GM12892 (cell line): ENCODE measurements around the gene MYL6B. TPM values are rescaled to one million over a fixed set of nuclear protein-coding genes. Genes with fewer than 3 reads are reported as not detected.
A peak's percentile ranks its signal among the peaks of the same experiment; 100 is the strongest.

Experiments
- DNase-seq: peaks from one replicate; pipeline ENCODE4 v3.0.0; 2011; ENCODE audit not compliant: insufficient read length
- FAIRE-seq: peaks from 2 replicates; lab custom pipeline; 2011; peaks lifted over from hg19 to GRCh38; lab: Jason Lieb, UNC
- POLR2A ChIP-seq: IDR thresholded peaks from 2 replicates; pipeline ENCODE4 v1.6.1; 2011; ENCODE audit warnings: low read depth, low read length, control low read depth
- POLR2AphosphoS5 ChIP-seq: IDR thresholded peaks from 2 replicates; pipeline ENCODE4 v1.6.1; 2011; ENCODE audit warnings: low read depth, low read length, control low read depth
- TAF1 ChIP-seq: IDR thresholded peaks from 2 replicates; pipeline ENCODE4 v1.6.1; 2011; ENCODE audit warnings: low read depth, mild to moderate bottlenecking, control low read depth, low read length, borderline replicate concordance
- polyA plus RNA-seq: library from polyadenylated mRNA; unstranded; fragments of >200 nt; gene quantifications from one replicate; pipeline ENCODE4 v1.2.1, GENCODE V29; 2012; ENCODE audit warnings: missing spikeins, inconsistent platforms; ENCODE audit not compliant: missing spikeins

The MYL6B gene
- polyA plus RNA-seq = 105 TPM

GRCh38 chr12:56152132-56152755 is at the start of gene MYL6B:
Gene MYL6B, plus strand, starts transcription at chr12:56152587. Its CDS starts 1,332 bp downstream, at chr12:56153919.
- TF ChIP-seq TAF1 (peak; percentile 37; the same call in 1 of the 2 replicates), POLR2A (peak; percentile 72), POLR2AphosphoS5 (no peak)
- DNase-seq (peak; percentile 93), FAIRE-seq (peak; percentile 87)

- DNase-seq = no peak
- no peak for FAIRE-seq
- no peak for TF ChIP-seq POLR2A
- no peak for TF ChIP-seq TAF1
- no peak for TF ChIP-seq POLR2AphosphoS5
These were observed 49.7 kb upstream of the MYL6B start for GRCh38 chr12:56102683-56103065.

GRCh38 chr12:56103066-56103711 is 49.2 kb upstream of the MYL6B start:
- no peak for TF ChIP-seq TAF1
- TF ChIP-seq POLR2A = no peak
- TF ChIP-seq POLR2AphosphoS5 = no peak
- DNase-seq (no peak), FAIRE-seq (no peak)

- TF ChIP-seq TAF1 (no peak), POLR2AphosphoS5 (no peak), POLR2A (no peak)
- DNase-seq = no peak
- no peak for FAIRE-seq
These were observed 48.6 kb upstream of the MYL6B start for GRCh38 chr12:56103823-56104108.

- peak; percentile 84 for TF ChIP-seq POLR2AphosphoS5
- TF ChIP-seq POLR2A = peak; percentile 83
- peak; percentile 46; the same call in 1 of the 2 replicates for TF ChIP-seq TAF1
- FAIRE-seq (peak; percentile 89), DNase-seq (peak; percentile 99)
These were observed 48.1 kb upstream of the MYL6B start, which contains the start of gene PA2G4 for GRCh38 chr12:56104109-56104814. Gene PA2G4, plus strand, starts transcription at chr12:56104559. Its CDS starts 179 bp downstream, at chr12:56104738.

GRCh38 chr12:56104815-56105608 is 47.4 kb upstream of the MYL6B start:
- DNase-seq = no peak
- TF ChIP-seq POLR2AphosphoS5 (no peak; the same call in 1 of the 2 replicates), TAF1 (no peak), POLR2A (no peak)
- FAIRE-seq = no peak

GRCh38 chr12:56105609-56105902 is 46.8 kb upstream of the MYL6B start:
- TF ChIP-seq TAF1 (no peak), POLR2A (no peak), POLR2AphosphoS5 (no peak)
- FAIRE-seq (no peak), DNase-seq (no peak)

GRCh38 chr12:56107242-56107641 is 45.1 kb upstream of the MYL6B start:
- no peak for DNase-seq
- no peak for FAIRE-seq

GRCh38 chr12:56110571-56110970 is 41.8 kb upstream of the MYL6B start:
- DNase-seq (no peak), FAIRE-seq (no peak)
- TF ChIP-seq TAF1 (no peak), POLR2AphosphoS5 (no peak), POLR2A (no peak)

More at GRCh38 chr12:56107242-56107641, 45.1 kb upstream of the MYL6B start:
- no peak for TF ChIP-seq TAF1
- TF ChIP-seq POLR2AphosphoS5 = no peak
- TF ChIP-seq POLR2A = no peak

- no peak for DNase-seq
- TF ChIP-seq POLR2AphosphoS5 = no peak; the same call in 1 of the 2 replicates
- TF ChIP-seq TAF1 = no peak
- peak; percentile 24; the same call in 1 of the 2 replicates for TF ChIP-seq POLR2A
- no peak for FAIRE-seq
These were observed 38.3 kb upstream of the MYL6B start for GRCh38 chr12:56114084-56114483.

- no peak for TF ChIP-seq POLR2AphosphoS5
- no peak for TF ChIP-seq TAF1
- no peak for TF ChIP-seq POLR2A
- DNase-seq (no peak), FAIRE-seq (no peak)
These were observed 37.1 kb upstream of the MYL6B start for GRCh38 chr12:56115329-56115728.
